Osteoblast (primary cell): ENCODE measurements around the gene MUC5AC. TPM values are rescaled to one million over a fixed set of nuclear protein-coding genes. Genes with fewer than 3 reads are reported as not detected.

Source experiments
- DNase-seq: peaks from one replicate; pipeline ENCODE4 v3.0.0; 2011; ENCODE audit warnings: low spot score, mixed read lengths; ENCODE audit not compliant: insufficient read length; ENCODE audit errors: missing footprints
- H2AFZ ChIP-seq: 2 replicates; pipeline ENCODE4 v1.6.0; 2011; ENCODE audit warnings: mild to moderate bottlenecking, low read length
- H3K27ac ChIP-seq: 2 replicates; pipeline ENCODE4 v1.5.1; 2011; ENCODE audit warnings: mild to moderate bottlenecking, low read depth, low read length, moderate library complexity
- H3K27me3 ChIP-seq: 2 replicates; pipeline ENCODE4 v1.6.0; 2012; ENCODE audit warnings: mild to moderate bottlenecking, control low read depth, inconsistent platforms, low read length, moderate library complexity; ENCODE audit not compliant: insufficient read depth
- H3K36me3 ChIP-seq: 2 replicates; pipeline ENCODE4 v1.5.1; 2011; ENCODE audit warnings: mild to moderate bottlenecking, low read length, control low read depth, moderate library complexity; ENCODE audit not compliant: insufficient read depth
- H3K4me1 ChIP-seq: 2 replicates; pipeline ENCODE4 v1.5.1; 2011; ENCODE audit warnings: mild to moderate bottlenecking, low read length, control low read depth, moderate library complexity; ENCODE audit not compliant: insufficient read depth
- H3K4me2 ChIP-seq: 2 replicates; pipeline ENCODE4 v1.6.0; 2011; ENCODE audit warnings: mild to moderate bottlenecking, low read length; ENCODE audit not compliant: insufficient read depth
- H3K4me3 ChIP-seq: fragments of 200-600 bp; sonication (generic); 3 replicates; pipeline ENCODE4 v1.5.1; 2012; ENCODE audit warnings: mild to moderate bottlenecking, low read length, inconsistent platforms; ENCODE audit not compliant: insufficient read depth
- H3K79me2 ChIP-seq: 2 replicates; pipeline ENCODE4 v1.6.0; 2012; ENCODE audit warnings: mild to moderate bottlenecking, low read length, control low read depth, inconsistent platforms; ENCODE audit not compliant: insufficient read depth
- H3K9me3 ChIP-seq: 2 replicates; pipeline ENCODE4 v1.5.1; 2011; ENCODE audit warnings: low read depth, low read length, control low read depth
- H4K20me1 ChIP-seq: 2 replicates; pipeline ENCODE4 v1.6.0; 2012; ENCODE audit warnings: mild to moderate bottlenecking, low read length, control low read depth; ENCODE audit not compliant: insufficient read depth
- CTCF ChIP-seq: IDR thresholded peaks from 2 replicates; pipeline ENCODE4 v1.5.1; 2011; ENCODE audit warnings: mild to moderate bottlenecking, low read depth, low read length, moderate library complexity; ENCODE audit errors: extremely low read depth
- total RNA-seq: library from RNA; depleted of rRNA; stranded (reverse); fragments of >200 nt; gene quantifications from 2 replicates; pipeline ENCODE4 v1.2.3, GENCODE V29; 2012

The MUC5AC gene
- total RNA-seq, 1 donor, result not detected

GRCh38 chr11:1199241-1199750, 41.5 kb downstream of the MUC5AC start:
- no peak overlapping the region for H3K4me2 ChIP-seq
- H3K27ac ChIP-seq, result no peak overlapping the region
- no peak overlapping the region for H2AFZ ChIP-seq

GRCh38 chr11:1199751-1200610, 42.2 kb downstream of the MUC5AC start:
- no peaks in the 10 kb centered on the region for H3K4me1 ChIP-seq
- no peaks in the 10 kb centered on the region for H3K9me3 ChIP-seq
- peak; percentile 76 for DNase-seq
- no peak for TF ChIP-seq CTCF
- H3K4me2 ChIP-seq, result no peak overlapping the region
- H3K27me3 ChIP-seq, result no peaks in the 10 kb centered on the region
- H3K36me3 ChIP-seq, result no peaks in the 10 kb centered on the region
- no peak overlapping the region for H2AFZ ChIP-seq
- H3K79me2 ChIP-seq, result no peaks in the 10 kb centered on the region
- no peak overlapping the region for H3K27ac ChIP-seq
- H3K4me3 ChIP-seq, result no peak overlapping the region
- H4K20me1 ChIP-seq, result no peaks in the 10 kb centered on the region

More at GRCh38 chr11:1199241-1199750, 41.5 kb downstream of the MUC5AC start:
- Histone ChIP-seq H3K36me3 (no peaks in the 10 kb centered on the region), H3K4me1 (no peaks in the 10 kb centered on the region), H3K9me3 (no peaks in the 10 kb centered on the region), H3K27me3 (no peaks in the 10 kb centered on the region), H3K4me3 (no peak overlapping the region), H3K79me2 (no peaks in the 10 kb centered on the region), H4K20me1 (no peaks in the 10 kb centered on the region)
- peak; percentile 61 for DNase-seq
- no peak for TF ChIP-seq CTCF

- no peaks in the 10 kb centered on the region for H4K20me1 ChIP-seq
- no peaks in the 10 kb centered on the region for H3K79me2 ChIP-seq
- H2AFZ ChIP-seq, result no peak overlapping the region
- H3K4me3 ChIP-seq, result no peak overlapping the region
- H3K27ac ChIP-seq, result no peak overlapping the region
- H3K9me3 ChIP-seq, result no peaks in the 10 kb centered on the region
- no peaks in the 10 kb centered on the region for H3K27me3 ChIP-seq
- no peaks in the 10 kb centered on the region for H3K4me1 ChIP-seq
- TF ChIP-seq CTCF, result no peak
- peak; percentile 66 for DNase-seq
- no peak overlapping the region for H3K4me2 ChIP-seq
- no peaks in the 10 kb centered on the region for H3K36me3 ChIP-seq
Observed at GRCh38 chr11:1200611-1201191, 42.9 kb downstream of the MUC5AC start.
